Transverse colon (tissue), 4 donors: ENCODE data around the gene TTC31. TPM values are rescaled to one million over a fixed set of nuclear protein-coding genes. Genes with fewer than 3 reads are reported as not detected.

Experiments used
- DNase-seq: peaks from one replicate; pipeline ENCODE4 v3.0.0-alpha.2; 2019
- H3K27ac ChIP-seq, 4 donors: fragments of 200-600 bp; sonication (generic); 2 replicates each; pipeline ENCODE4 v1.5.1; 2016 to 2018; ENCODE audit warnings: inconsistent platforms in 4 of 4
- H3K27me3 ChIP-seq: fragments of 200-600 bp; sonication (generic); 2 replicates; pipeline ENCODE4 v1.5.1; 2017; ENCODE audit warnings: inconsistent platforms
- H3K36me3 ChIP-seq, 4 donors: fragments of 200-600 bp; sonication (generic); 2 replicates each; pipeline ENCODE4 v1.5.1; 2017 to 2019; ENCODE audit warnings: inconsistent platforms in 4 of 4
- H3K4me1 ChIP-seq, 4 donors: fragments of 200-600 bp; sonication (generic); 2 replicates each; pipeline ENCODE4 v1.5.1; 2017 to 2020; ENCODE audit warnings: inconsistent platforms in 4 of 4
- H3K4me3 ChIP-seq, 4 donors: fragments of 200-600 bp; sonication (generic); 1 replicate in 1 of 4; 2 replicates in 3 of 4; pipeline versions ENCODE4 v1.5.1 to v1.6.1; 2017 to 2019; ENCODE audit warnings: inconsistent platforms in 4 of 4
- H3K9me3 ChIP-seq, 2 donors: fragments of 200-600 bp; sonication (generic); 2 replicates each; pipeline ENCODE4 v1.5.1; 2017 to 2019; ENCODE audit warnings: inconsistent platforms in 2 of 2
- CTCF ChIP-seq, 5 experiments: fragments of 200-600 bp in 3 of 5; fragments of 450-650 bp in 2 of 5; sonication (generic) in 3 of 5; IDR thresholded peaks; 1 replicate in 2 of 5; 2 replicates in 3 of 5; pipeline ENCODE4 v1.5.1; 2016 to 2017; ENCODE audit warnings: antibody characterized with exemption in 5 of 5, inconsistent platforms in 3 of 5, mild to moderate bottlenecking in 2 of 5, moderate library complexity in 1 of 5
- EP300 ChIP-seq: sonication (generic); formaldehyde crosslinking; IDR thresholded peaks from one replicate; pipeline ENCODE4 v1.6.1; 2017; ENCODE audit warnings: antibody characterized with exemption, low read depth
- POLR2A ChIP-seq: fragments of 450-650 bp; IDR thresholded peaks from one replicate; pipeline ENCODE4 v1.6.1; 2016; ENCODE audit warnings: antibody characterized with exemption, mild to moderate bottlenecking, moderate library complexity
- POLR2AphosphoS5 ChIP-seq, 3 donors: sonication (generic); formaldehyde crosslinking; IDR thresholded peaks; one replicate each; pipeline ENCODE4 v1.6.1; 2016; ENCODE audit warnings: antibody characterized with exemption in 3 of 3
- WGBS, 2 donors: methylation state at CpG; one replicate each; pipeline ENCODE4 v1.1.5; 2018; ENCODE audit warnings: low coverage in 1 of 2; 5-methylcytosine and 5-hydroxymethylcytosine counted together
- in situ Hi-C, 4 donors: fragments of 200-750 bp; cut with MboI; loops; one replicate each; pipeline versions ENCODE4 v1.15.0 to v1.15.1; 2017; ENCODE audit warnings: low sequenced_read_pairs in 3 of 4, low pct_ligation_motif_present in 1 of 4, low pct_unique_long_range_greater_than_20kb in 1 of 4
- intact Hi-C: fragments of 100-400 bp; cut with DNase I; formaldehyde crosslinking; loops from one replicate; pipeline ENCODE4 v1.15.1; 2023; ENCODE audit warnings: low total_unique reads
- total RNA-seq, 4 donors: library from RNA; depleted of rRNA; stranded (reverse); fragments of >200 nt; gene quantifications; one replicate each; pipeline ENCODE4 v1.1.0, GENCODE V29; 2016

TTC31 gene
- total RNA-seq, 4 donors from 2014 or later: 16.9 to 36.0 (median 32.0) TPM

- Histone ChIP-seq H3K36me3 (no peaks in the 10 kb centered on the region), H3K27me3 (peaks cover 33% of the 10 kb centered on the region), H3K27ac (no peak overlapping the region), H3K9me3 (no peaks in the 10 kb centered on the region), H3K4me3 (peak overlapping the region in 1 of 4 donors; percentile 68), H3K4me1 (peaks cover 12 to 53% (median 37%) of the 10 kb centered on the region in 4 donors)
- 96 to 100% methylated on average over 4 to 14 of the region's 14 CpGs for WGBS, 2 donors
- DNase-seq: no peak
- TF ChIP-seq EP300: no peak
- in situ Hi-C loops (no loop called here), intact Hi-C loops (loop anchor here (2.0 kb wide), 1 partner anchor 21 kb away; no protein-coding TSS in a partner anchor)
Observed at GRCh38 chr2:74505448-74506246, 22.8 kb downstream of the TTC31 start.

GRCh38 chr2:74507145-74507925 lies 24.5 kb downstream of the TTC31 start, which contains the start of gene PCGF1:
TSS of gene PCGF1 (minus strand) at chr2:74507695. CDS start at chr2:74507668, 27 bp downstream.
- no peaks in the 10 kb centered on the region for H3K9me3 ChIP-seq
- peaks cover 12 to 44% (median 36%) of the 10 kb centered on the region in 4 donors for H3K4me1 ChIP-seq
- no peaks in the 10 kb centered on the region for H3K36me3 ChIP-seq
- intact Hi-C loops (loop anchor here (2.0 kb wide), 1 partner anchor 23 kb away; no protein-coding TSS in a partner anchor), in situ Hi-C loops (no loop called here)
- peak; percentile 100 for DNase-seq
- H3K4me3 ChIP-seq: peak within 1 kb of the TSS; percentile 44 to 81 (median 67)
- peaks cover 41% of the 10 kb centered on the region for H3K27me3 ChIP-seq
- TF ChIP-seq POLR2AphosphoS5 (IDR thresholded peaks at IDR 0.05): peak; percentile 42 to 82 (median 78)
- peak; percentile 75 for TF ChIP-seq POLR2A
- TF ChIP-seq CTCF (IDR thresholded peaks at IDR 0.05): peak; percentile 12 to 50 (median 25)
- TF ChIP-seq EP300: no peak
- peak within 1 kb of the TSS; percentile 90 to 98 (median 92) for H3K27ac ChIP-seq
- 0 to 2% methylated on average over 2 to 47 of the region's 56 CpGs for WGBS, 2 donors

- peaks cover 12 to 44% (median 36%) of the 10 kb centered on the region in 4 donors for H3K4me1 ChIP-seq
- peak; percentile 55 for DNase-seq
Observed at GRCh38 chr2:74507926-74508520, 25.1 kb downstream of the TTC31 start.

More at GRCh38 chr2:74507926-74508520, 25.1 kb downstream of the TTC31 start:
- Histone ChIP-seq H3K36me3 (no peaks in the 10 kb centered on the region), H3K27me3 (peaks cover 48% of the 10 kb centered on the region), H3K27ac (peak overlapping the region; percentile 90 to 98 (median 92)), H3K4me3 (peak overlapping the region; percentile 44 to 81 (median 67)), H3K9me3 (no peaks in the 10 kb centered on the region)
- no peak for TF ChIP-seq POLR2A
- no peak for TF ChIP-seq POLR2AphosphoS5 (IDR thresholded peaks at IDR 0.05)
- TF ChIP-seq EP300: no peak
- TF ChIP-seq CTCF (IDR thresholded peaks at IDR 0.05): no peak
- in situ Hi-C loops (no loop called here), intact Hi-C loops (loop anchor here (2.0 kb wide), 1 partner anchor 23 kb away; no protein-coding TSS in a partner anchor)
- WGBS, 2 donors: 11 to 58% methylated on average over 6 to 38 of the region's 38 CpGs
